GM10248 (cell line): ENCODE data around the gene NKIRAS1.

Experiments
- CTCF ChIA-PET: fragments of 300-600 bp; sonication (Branson Sonifier 250); formaldehyde crosslinking; extraction: SDS; loops from one replicate; lab custom pipeline; 2021; ENCODE audit warnings: antibody characterized with exemption; lab: Yijun Ruan, JAX
- POLR2A ChIA-PET: fragments of 350-650 bp; sonication (Branson Sonifier 250); formaldehyde crosslinking; extraction: SDS; loops from one replicate; lab custom pipeline; 2020; ENCODE audit warnings: antibody characterized with exemption; lab: Yijun Ruan, JAX
- DNase-seq: peaks from one replicate; pipeline ENCODE4 v3.0.0; 2012; ENCODE audit errors: extremely low spot score
- CTCF ChIP-seq: IDR thresholded peaks from 2 replicates; pipeline ENCODE4 v1.5.1; 2012; ENCODE audit warnings: mild to moderate bottlenecking, low read depth; ENCODE audit errors: extremely low read depth, missing control alignments, control extremely low read depth

Gene NKIRAS1

DNA sequence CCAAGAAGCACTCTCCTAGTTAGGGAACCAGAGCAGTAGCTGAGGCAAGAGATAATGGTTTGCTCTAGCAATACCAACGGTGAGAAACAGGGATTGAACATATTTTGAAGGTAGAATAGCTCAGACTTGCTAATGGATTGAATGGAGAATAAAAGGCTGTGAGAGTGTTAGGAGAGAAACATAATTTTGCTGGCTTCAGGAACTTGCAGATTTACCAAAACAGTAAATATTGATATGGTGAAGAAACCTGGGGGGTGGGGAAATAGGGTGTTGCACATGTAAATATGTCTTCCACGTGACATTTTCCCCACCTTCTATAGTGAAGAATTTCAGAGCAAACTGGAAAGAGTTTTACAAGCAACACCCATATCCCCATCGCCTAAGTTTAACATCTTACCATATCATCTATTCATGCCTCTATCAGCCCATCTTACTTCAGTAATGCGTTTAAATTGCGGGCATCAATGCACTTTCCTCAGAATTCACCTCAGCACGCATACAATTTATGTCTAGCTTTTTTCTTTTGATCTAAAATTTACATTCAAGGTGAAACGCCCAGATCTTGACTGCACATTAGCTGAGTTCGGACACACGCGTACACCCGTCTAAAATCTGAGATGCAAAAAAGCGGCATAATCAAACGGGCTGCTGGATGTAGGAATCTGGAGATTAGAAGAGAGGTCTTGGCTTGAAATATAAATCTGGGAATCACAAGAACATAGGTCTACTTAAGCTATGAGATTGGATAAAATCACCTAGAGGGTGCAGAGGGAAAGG is 27.4 kb upstream of the NKIRAS1 start:
- no peak for DNase-seq
- ChIA-PET POLR2A (interaction anchor here (0.6 to 1.6 kb wide), 2 partner anchors 23 to 27 kb away, joined by 4 to 6 read pairs; partner anchors contain the start of genes NKIRAS1 and RPL15), CTCF (no interaction called here)
- no peak for TF ChIP-seq CTCF

DNA sequence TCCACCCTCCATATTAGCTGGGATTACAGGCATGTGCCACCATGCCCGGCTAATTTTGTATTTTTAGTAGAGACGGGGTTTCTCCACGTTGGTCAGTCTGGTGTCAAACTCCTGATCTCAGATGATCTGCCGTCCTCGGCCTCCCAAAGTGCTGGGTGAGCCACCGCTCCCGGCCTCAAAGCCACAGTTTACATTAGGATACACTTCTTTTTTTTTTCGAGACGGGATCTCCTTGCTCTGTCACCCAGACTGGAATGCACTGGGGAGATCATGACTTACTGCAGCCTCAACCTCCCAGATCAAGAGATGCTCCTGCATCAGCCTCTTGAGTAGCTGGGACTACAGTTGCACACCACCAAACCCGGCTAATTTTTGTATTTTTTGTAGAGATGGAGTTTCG is 25.8 kb upstream of the NKIRAS1 start:
- DNase-seq: no peak
- CTCF ChIA-PET: interaction anchor here (1.4 kb wide), 1 partner anchor 54 kb away, joined by 3 read pairs; no protein-coding TSS in a partner anchor
- TF ChIP-seq CTCF: no peak
- POLR2A ChIA-PET: no interaction called here

GRCh38 chr3:23941440-23941839 is 24.6 kb upstream of the NKIRAS1 start:
- POLR2A ChIA-PET: interaction anchor here (1.0 kb wide), 1 partner anchor 25 kb away, joined by 4 read pairs; the partner anchor contains the start of genes NKIRAS1 and RPL15
- CTCF ChIA-PET: interaction anchor here (1.3 to 1.4 kb wide), 2 partner anchors 17 to 53 kb away, joined by 3 read pairs; no protein-coding TSS in a partner anchor

GRCh38 chr3:23940775-23941174 is 24.0 kb upstream of the NKIRAS1 start:
- no peak for DNase-seq
- ChIA-PET POLR2A (interaction anchor here (1.0 kb wide), 1 partner anchor 24 kb away, joined by 4 read pairs; the partner anchor contains the start of genes NKIRAS1 and RPL15), CTCF (interaction anchor here (1.3 kb wide), 1 partner anchor 17 kb away, joined by 3 read pairs; no protein-coding TSS in a partner anchor)
- TF ChIP-seq CTCF: no peak

More at GRCh38 chr3:23941440-23941839, 24.6 kb upstream of the NKIRAS1 start:
- no peak for TF ChIP-seq CTCF
- no peak for DNase-seq

DNA sequence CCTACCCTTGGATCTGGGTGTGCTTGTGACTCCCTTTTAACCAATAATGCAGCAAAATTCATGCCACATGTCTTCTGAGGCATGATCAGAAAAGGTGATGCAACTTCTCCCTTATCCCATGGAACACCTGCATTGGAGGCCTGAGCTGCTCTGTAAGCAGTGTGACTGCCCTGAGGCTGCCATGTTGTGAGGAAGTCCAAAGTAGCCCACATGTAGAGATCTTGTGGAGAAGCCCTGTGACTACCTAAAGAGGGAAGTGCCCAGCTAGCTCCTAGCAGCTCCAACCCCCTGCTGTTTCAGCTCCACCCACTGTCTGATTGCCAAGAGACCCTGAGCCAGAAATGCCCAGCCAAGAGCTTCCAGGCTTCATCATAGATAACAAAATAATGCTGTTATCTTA is 21.9 kb upstream of the NKIRAS1 start:
- ChIA-PET CTCF (no interaction called here), POLR2A (no interaction called here)
- DNase-seq: no peak
- no peak for TF ChIP-seq CTCF

DNA sequence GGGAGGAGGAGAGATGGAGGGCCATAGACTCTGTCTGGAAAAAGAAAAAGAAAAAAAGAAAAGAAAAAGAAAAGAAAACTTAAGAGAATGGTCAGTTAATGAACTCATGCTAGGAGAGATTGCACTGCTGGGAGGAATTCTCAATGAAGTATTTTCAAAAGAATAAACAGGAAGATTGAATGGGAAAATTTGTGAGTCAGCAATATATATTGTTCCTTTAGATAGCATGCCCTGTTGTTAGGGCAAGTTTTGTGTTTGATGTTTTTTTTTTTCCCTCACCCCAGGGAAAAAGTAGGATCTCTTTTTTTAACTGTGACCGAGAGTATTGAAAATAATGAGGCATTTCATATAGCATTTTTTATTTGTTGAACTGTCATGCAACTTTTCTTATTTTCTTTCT is 20.5 kb upstream of the NKIRAS1 start:
- ChIA-PET CTCF (no interaction called here), POLR2A (no interaction called here)
- DNase-seq: no peak
- no peak for TF ChIP-seq CTCF
